WTC11 (cell line): Measurements from ENCODE around the gene MPC1. TPM values are rescaled to one million over a fixed set of nuclear protein-coding genes. Genes with fewer than 3 reads are reported as not detected.

ENCODE experiments used
- ATAC-seq: fragments of 200-7000 bp; cut with Tn5 transposase; 2 replicates; pipeline ENCODE4 v1.10.0; 2021; ENCODE audit warnings: mild to moderate bottlenecking, moderate library complexity
- CTCF ChIA-PET: fragments of 300-600 bp; sonication (Branson Sonifier 250); formaldehyde crosslinking; loops from one replicate; lab custom pipeline; 2021; ENCODE audit warnings: antibody characterized with exemption; lab: Charles Lee
- POLR2A ChIA-PET: fragments of 350-600 bp; sonication (Branson Sonifier 250); formaldehyde crosslinking; loops from one replicate; lab custom pipeline; 2021; ENCODE audit warnings: antibody characterized with exemption; lab: Charles Lee
- DNase-seq: peaks from one replicate; pipeline ENCODE4 v3.0.0; 2021; ENCODE audit warnings: low spot score
- H3K27ac Mint-ChIP-seq: 2 replicates; pipeline ENCODE4 v1.8.0; 2021; ENCODE audit warnings: mixed read lengths
- H3K27me3 Mint-ChIP-seq: 2 replicates; pipeline ENCODE4 v1.8.0; 2021; ENCODE audit warnings: low read depth, mild to moderate bottlenecking, moderate library complexity, mixed read lengths
- H3K36me3 Mint-ChIP-seq: 2 replicates; pipeline ENCODE4 v1.8.0; 2021; ENCODE audit warnings: mixed read lengths
- H3K4me1 Mint-ChIP-seq: 2 replicates; pipeline ENCODE4 v1.8.0; 2022; ENCODE audit warnings: mixed read lengths
- H3K4me3 Mint-ChIP-seq: 2 replicates; pipeline ENCODE4 v1.8.0; 2021; ENCODE audit warnings: mild to moderate bottlenecking, moderate library complexity, mixed read lengths
- H3K9me3 Mint-ChIP-seq: 2 replicates; pipeline ENCODE4 v1.8.0; 2021; ENCODE audit warnings: mixed read lengths
- CBFB ChIP-seq: sonication (generic); formaldehyde crosslinking; IDR thresholded peaks from 2 replicates; pipeline ENCODE4 v1.8.1; 2022; ENCODE audit warnings: mild to moderate bottlenecking, low read depth, missing genetic modification reagents
- ESRRA ChIP-seq: sonication (generic); formaldehyde crosslinking; IDR thresholded peaks from 2 replicates; pipeline ENCODE4 v1.8.1; 2022; ENCODE audit warnings: mild to moderate bottlenecking, missing genetic modification reagents, borderline replicate concordance
- FOXK1 ChIP-seq: sonication (generic); formaldehyde crosslinking; IDR thresholded peaks from 2 replicates; pipeline ENCODE4 v1.8.0; 2022; ENCODE audit warnings: mild to moderate bottlenecking, moderate library complexity, missing genetic modification reagents
- JUN ChIP-seq: sonication (generic); formaldehyde crosslinking; IDR thresholded peaks from 2 replicates; pipeline ENCODE4 v1.8.0; 2023; ENCODE audit warnings: mild to moderate bottlenecking, missing genetic modification reagents
- NFE2L1 ChIP-seq: sonication (generic); formaldehyde crosslinking; IDR thresholded peaks from 2 replicates; pipeline ENCODE4 v1.8.1; 2023; ENCODE audit warnings: missing genetic modification reagents
- OVOL2 ChIP-seq: fragments of 250-450 bp; sonication (Bioruptor Pico); IDR thresholded peaks from 2 replicates; pipeline ENCODE4 v1.9.0; 2021; ENCODE audit warnings: mild to moderate bottlenecking, borderline replicate concordance
- PRRX2 ChIP-seq: fragments of 250-450 bp; sonication (Bioruptor Pico); IDR thresholded peaks from 2 replicates; pipeline ENCODE4 v1.8.0; 2021; ENCODE audit warnings: mild to moderate bottlenecking
- RELA ChIP-seq: sonication (generic); formaldehyde crosslinking; IDR thresholded peaks from 2 replicates; pipeline ENCODE4 v1.8.1; 2022; ENCODE audit warnings: missing genetic modification reagents, mild to moderate bottlenecking, borderline replicate concordance
- RORB ChIP-seq: fragments of 250-450 bp; sonication (Bioruptor Pico); IDR thresholded peaks from 2 replicates; pipeline ENCODE4 v1.9.0; 2021; ENCODE audit warnings: mild to moderate bottlenecking
- ZNF138 ChIP-seq: sonication (generic); formaldehyde crosslinking; conservative IDR thresholded peaks from 2 replicates; pipeline ENCODE4 v1.8.1; 2022; ENCODE audit warnings: mild to moderate bottlenecking, moderate library complexity, missing genetic modification reagents
- total RNA-seq: library from RNA; stranded (reverse); gene quantifications from 3 replicates; pipeline ENCODE4 v1.2.3, GENCODE V29; 2021
- TF ChIP-seq, protein P1 (sequence below): sonication (generic); formaldehyde crosslinking; IDR thresholded peaks from 2 replicates; pipeline ENCODE4 v1.8.1; 2023; ENCODE audit warnings: mild to moderate bottlenecking, moderate library complexity, missing genetic modification reagents
- TF ChIP-seq, protein P2 (sequence below): sonication (generic); formaldehyde crosslinking; IDR thresholded peaks from 2 replicates; pipeline ENCODE4 v1.8.1; 2022; ENCODE audit warnings: missing genetic modification reagents, borderline replicate concordance
- TF ChIP-seq, protein P3 (sequence below): sonication (generic); formaldehyde crosslinking; IDR thresholded peaks from 2 replicates; pipeline ENCODE4 v1.8.0; 2022; ENCODE audit warnings: mild to moderate bottlenecking, missing genetic modification reagents
- TF ChIP-seq, protein P4 (sequence below): sonication (generic); formaldehyde crosslinking; IDR thresholded peaks from 2 replicates; pipeline ENCODE4 v1.8.0; 2022; ENCODE audit warnings: mild to moderate bottlenecking, missing genetic modification reagents
- TF ChIP-seq, protein P5 (sequence below): fragments of 250-450 bp; sonication (Bioruptor Pico); IDR thresholded peaks from 2 replicates; pipeline ENCODE4 v2.1.2; 2022; ENCODE audit warnings: mild to moderate bottlenecking, moderate library complexity
- TF ChIP-seq, protein P6 (sequence below): sonication (generic); formaldehyde crosslinking; IDR thresholded peaks from 2 replicates; pipeline ENCODE4 v1.8.1; 2023; ENCODE audit warnings: mild to moderate bottlenecking, missing genetic modification reagents
- TF ChIP-seq, protein P7 (sequence below): fragments of 250-450 bp; sonication (Bioruptor Pico); conservative IDR thresholded peaks from 2 replicates; pipeline ENCODE4 v1.9.0; 2021; ENCODE audit warnings: mild to moderate bottlenecking
- TF ChIP-seq, protein P8 (sequence below): sonication (generic); formaldehyde crosslinking; IDR thresholded peaks from 2 replicates; pipeline ENCODE4 v1.8.1; 2022; ENCODE audit warnings: mild to moderate bottlenecking, missing genetic modification reagents, moderate library complexity, borderline replicate concordance
- TF ChIP-seq, protein P9 (sequence below): sonication (generic); formaldehyde crosslinking; conservative IDR thresholded peaks from 2 replicates; pipeline ENCODE4 v1.8.1; 2023; ENCODE audit warnings: mild to moderate bottlenecking, low read depth, missing genetic modification reagents, moderate library complexity

The MPC1 gene
- total RNA-seq, 1 experiment from 2014 or later: 10.7 TPM

DNA sequence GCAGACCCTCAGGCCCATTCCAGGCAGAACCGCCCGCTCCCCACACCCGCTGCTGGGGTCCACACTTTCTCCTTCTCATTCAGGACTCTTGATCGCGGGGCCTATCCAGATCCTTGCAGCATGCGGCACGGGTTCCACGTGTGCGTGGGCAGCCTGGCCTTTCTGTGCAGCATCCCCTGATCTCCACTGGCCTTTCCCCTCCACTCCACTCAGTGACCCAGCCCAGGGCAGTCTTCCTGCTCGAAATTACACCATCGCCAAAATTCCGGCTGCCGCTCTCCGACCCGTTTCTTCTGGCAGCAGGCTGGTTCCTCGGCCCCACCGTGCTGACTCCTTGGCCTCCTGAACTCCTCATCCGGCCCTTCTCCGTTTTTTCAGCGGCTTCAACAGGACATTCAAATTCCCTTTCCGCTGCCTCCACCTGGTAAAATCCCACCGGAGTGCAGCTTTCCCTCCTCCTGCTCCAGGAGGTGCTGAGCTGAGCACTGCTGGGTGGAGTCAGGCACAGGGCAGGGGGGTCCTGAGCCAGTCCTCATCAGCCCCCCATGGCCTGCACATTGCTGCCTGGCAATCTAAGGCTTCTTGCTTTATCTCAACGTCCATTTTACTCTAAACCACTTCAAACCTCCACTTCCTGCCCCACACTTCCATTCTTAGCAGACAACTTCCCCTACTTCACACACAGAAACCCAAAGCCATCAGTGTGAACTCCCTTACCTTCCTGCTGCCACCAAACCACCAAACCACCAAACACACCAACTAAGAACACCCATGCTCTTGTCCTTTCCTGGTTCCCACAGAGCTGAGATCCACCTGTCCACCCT is 49.4 kb downstream of the MPC1 start:
- Mint-ChIP-seq H3K4me3 (no peak overlapping the region), H3K4me1 (peaks cover 47% of the 10 kb centered on the region), H3K27me3 (no peaks in the 10 kb centered on the region), H3K36me3 (peaks cover 27% of the 10 kb centered on the region), H3K27ac (peak overlapping the region; percentile 51), H3K9me3 (no peaks in the 10 kb centered on the region)
- TF ChIP-seq OVOL2 (CRISPR knock-in tag): no peak
- no peak for TF ChIP-seq FOXK1 (CRISPR knock-in tag)
- no peak for TF ChIP-seq RELA (CRISPR knock-in tag)
- TF ChIP-seq, protein P1, sequence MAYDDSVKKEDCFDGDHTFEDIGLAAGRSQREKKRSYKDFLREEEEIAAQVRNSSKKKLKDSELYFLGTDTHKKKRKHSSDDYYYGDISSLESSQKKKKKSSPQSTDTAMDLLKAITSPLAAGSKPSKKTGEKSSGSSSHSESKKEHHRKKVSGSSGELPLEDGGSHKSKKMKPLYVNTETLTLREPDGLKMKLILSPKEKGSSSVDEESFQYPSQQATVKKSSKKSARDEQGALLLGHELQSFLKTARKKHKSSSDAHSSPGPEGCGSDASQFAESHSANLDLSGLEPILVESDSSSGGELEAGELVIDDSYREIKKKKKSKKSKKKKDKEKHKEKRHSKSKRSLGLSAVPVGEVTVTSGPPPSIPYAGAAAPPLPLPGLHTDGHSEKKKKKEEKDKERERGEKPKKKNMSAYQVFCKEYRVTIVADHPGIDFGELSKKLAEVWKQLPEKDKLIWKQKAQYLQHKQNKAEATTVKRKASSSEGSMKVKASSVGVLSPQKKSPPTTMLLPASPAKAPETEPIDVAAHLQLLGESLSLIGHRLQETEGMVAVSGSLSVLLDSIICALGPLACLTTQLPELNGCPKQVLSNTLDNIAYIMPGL (CRISPR knock-in tag): no peak
- TF ChIP-seq NFE2L1 (CRISPR knock-in tag): no peak
- TF ChIP-seq, protein P2, sequence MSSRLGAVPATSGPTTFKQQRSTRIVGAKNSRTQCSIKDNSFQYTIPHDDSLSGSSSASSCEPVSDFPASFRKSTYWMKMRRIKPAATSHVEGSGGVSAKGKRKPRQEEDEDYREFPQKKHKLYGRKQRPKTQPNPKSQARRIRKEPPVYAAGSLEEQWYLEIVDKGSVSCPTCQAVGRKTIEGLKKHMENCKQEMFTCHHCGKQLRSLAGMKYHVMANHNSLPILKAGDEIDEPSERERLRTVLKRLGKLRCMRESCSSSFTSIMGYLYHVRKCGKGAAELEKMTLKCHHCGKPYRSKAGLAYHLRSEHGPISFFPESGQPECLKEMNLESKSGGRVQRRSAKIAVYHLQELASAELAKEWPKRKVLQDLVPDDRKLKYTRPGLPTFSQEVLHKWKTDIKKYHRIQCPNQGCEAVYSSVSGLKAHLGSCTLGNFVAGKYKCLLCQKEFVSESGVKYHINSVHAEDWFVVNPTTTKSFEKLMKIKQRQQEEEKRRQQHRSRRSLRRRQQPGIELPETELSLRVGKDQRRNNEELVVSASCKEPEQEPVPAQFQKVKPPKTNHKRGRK (CRISPR knock-in tag): no peak
- no peak for TF ChIP-seq CBFB (CRISPR knock-in tag)
- TF ChIP-seq, protein P3, sequence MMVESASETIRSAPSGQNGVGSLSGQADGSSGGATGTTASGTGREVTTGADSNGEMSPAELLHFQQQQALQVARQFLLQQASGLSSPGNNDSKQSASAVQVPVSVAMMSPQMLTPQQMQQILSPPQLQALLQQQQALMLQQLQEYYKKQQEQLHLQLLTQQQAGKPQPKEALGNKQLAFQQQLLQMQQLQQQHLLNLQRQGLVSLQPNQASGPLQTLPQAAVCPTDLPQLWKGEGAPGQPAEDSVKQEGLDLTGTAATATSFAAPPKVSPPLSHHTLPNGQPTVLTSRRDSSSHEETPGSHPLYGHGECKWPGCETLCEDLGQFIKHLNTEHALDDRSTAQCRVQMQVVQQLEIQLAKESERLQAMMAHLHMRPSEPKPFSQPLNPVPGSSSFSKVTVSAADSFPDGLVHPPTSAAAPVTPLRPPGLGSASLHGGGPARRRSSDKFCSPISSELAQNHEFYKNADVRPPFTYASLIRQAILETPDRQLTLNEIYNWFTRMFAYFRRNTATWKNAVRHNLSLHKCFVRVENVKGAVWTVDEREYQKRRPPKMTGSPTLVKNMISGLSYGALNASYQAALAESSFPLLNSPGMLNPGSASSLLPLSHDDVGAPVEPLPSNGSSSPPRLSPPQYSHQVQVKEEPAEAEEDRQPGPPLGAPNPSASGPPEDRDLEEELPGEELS (CRISPR knock-in tag): no peak
- TF ChIP-seq, protein P4, sequence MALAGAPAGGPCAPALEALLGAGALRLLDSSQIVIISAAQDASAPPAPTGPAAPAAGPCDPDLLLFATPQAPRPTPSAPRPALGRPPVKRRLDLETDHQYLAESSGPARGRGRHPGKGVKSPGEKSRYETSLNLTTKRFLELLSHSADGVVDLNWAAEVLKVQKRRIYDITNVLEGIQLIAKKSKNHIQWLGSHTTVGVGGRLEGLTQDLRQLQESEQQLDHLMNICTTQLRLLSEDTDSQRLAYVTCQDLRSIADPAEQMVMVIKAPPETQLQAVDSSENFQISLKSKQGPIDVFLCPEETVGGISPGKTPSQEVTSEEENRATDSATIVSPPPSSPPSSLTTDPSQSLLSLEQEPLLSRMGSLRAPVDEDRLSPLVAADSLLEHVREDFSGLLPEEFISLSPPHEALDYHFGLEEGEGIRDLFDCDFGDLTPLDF (CRISPR knock-in tag): no peak
- TF ChIP-seq, protein P5, sequence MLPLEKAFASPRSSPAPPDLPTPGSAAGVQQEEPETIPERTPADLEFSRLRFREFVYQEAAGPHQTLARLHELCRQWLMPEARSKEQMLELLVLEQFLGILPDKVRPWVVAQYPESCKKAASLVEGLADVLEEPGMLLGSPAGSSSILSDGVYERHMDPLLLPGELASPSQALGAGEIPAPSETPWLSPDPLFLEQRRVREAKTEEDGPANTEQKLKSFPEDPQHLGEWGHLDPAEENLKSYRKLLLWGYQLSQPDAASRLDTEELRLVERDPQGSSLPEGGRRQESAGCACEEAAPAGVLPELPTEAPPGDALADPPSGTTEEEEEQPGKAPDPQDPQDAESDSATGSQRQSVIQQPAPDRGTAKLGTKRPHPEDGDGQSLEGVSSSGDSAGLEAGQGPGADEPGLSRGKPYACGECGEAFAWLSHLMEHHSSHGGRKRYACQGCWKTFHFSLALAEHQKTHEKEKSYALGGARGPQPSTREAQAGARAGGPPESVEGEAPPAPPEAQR (CRISPR knock-in tag): no peak
- TF ChIP-seq PRRX2 (CRISPR knock-in tag): no peak
- TF ChIP-seq, protein P6, sequence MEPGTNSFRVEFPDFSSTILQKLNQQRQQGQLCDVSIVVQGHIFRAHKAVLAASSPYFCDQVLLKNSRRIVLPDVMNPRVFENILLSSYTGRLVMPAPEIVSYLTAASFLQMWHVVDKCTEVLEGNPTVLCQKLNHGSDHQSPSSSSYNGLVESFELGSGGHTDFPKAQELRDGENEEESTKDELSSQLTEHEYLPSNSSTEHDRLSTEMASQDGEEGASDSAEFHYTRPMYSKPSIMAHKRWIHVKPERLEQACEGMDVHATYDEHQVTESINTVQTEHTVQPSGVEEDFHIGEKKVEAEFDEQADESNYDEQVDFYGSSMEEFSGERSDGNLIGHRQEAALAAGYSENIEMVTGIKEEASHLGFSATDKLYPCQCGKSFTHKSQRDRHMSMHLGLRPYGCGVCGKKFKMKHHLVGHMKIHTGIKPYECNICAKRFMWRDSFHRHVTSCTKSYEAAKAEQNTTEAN (CRISPR knock-in tag): no peak
- no peak for TF ChIP-seq ZNF138
- TF ChIP-seq ESRRA (CRISPR knock-in tag): no peak
- no peak for TF ChIP-seq JUN
- TF ChIP-seq RORB (CRISPR knock-in tag): no peak
- TF ChIP-seq, protein P7, sequence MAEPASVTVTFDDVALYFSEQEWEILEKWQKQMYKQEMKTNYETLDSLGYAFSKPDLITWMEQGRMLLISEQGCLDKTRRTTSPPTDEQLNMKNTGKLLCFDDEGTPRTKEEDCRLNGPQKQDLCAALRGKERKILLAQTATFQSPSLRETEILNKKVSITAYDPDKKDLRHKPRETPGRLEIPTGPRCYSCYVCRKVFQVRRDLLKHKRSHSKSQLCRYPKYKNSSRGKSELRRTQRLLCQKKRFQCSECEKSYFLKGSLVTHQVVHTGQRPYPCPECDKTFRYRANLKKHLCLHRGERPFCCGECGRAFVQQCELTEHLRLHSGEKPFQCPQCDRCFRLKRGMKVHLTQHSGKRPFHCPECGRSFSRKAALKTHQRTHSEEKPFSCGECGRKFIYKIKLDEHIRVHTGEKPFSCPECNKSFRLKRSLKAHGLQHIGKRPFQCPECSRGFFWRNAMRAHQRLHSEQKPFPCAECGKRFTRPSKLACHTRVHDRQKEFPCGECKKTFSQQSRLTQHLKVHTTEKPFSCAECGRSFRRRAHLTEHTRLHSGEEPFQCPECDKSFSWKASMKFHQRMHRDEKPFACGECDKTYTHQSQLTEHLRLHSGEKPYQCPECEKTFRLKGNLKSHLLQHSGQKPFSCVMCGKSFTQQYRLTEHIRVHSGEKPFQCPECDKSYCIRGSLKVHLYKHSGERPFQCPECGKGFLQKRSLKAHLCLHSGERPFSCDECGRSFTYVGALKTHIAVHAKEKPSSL (CRISPR knock-in tag): no peak
- TF ChIP-seq, protein P8, sequence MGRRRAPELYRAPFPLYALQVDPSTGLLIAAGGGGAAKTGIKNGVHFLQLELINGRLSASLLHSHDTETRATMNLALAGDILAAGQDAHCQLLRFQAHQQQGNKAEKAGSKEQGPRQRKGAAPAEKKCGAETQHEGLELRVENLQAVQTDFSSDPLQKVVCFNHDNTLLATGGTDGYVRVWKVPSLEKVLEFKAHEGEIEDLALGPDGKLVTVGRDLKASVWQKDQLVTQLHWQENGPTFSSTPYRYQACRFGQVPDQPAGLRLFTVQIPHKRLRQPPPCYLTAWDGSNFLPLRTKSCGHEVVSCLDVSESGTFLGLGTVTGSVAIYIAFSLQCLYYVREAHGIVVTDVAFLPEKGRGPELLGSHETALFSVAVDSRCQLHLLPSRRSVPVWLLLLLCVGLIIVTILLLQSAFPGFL (CRISPR knock-in tag): no peak
- TF ChIP-seq, protein P9, sequence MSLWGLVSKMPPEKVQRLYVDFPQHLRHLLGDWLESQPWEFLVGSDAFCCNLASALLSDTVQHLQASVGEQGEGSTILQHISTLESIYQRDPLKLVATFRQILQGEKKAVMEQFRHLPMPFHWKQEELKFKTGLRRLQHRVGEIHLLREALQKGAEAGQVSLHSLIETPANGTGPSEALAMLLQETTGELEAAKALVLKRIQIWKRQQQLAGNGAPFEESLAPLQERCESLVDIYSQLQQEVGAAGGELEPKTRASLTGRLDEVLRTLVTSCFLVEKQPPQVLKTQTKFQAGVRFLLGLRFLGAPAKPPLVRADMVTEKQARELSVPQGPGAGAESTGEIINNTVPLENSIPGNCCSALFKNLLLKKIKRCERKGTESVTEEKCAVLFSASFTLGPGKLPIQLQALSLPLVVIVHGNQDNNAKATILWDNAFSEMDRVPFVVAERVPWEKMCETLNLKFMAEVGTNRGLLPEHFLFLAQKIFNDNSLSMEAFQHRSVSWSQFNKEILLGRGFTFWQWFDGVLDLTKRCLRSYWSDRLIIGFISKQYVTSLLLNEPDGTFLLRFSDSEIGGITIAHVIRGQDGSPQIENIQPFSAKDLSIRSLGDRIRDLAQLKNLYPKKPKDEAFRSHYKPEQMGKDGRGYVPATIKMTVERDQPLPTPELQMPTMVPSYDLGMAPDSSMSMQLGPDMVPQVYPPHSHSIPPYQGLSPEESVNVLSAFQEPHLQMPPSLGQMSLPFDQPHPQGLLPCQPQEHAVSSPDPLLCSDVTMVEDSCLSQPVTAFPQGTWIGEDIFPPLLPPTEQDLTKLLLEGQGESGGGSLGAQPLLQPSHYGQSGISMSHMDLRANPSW (CRISPR knock-in tag): no peak
- CTCF ChIA-PET: interaction anchor here (1.0 to 1.2 kb wide), 2 partner anchors 48 to 67 kb away, joined by 3 to 4 read pairs; no protein-coding TSS in a partner anchor
- POLR2A ChIA-PET: no interaction called here
- ATAC-seq (no peak), DNase-seq (no peak)
